ENCODE results near the gene HOMER1.
"Not testable (repeated sequence)": the region's sequence is repeated elsewhere in the genome, so short reads cannot be mapped to it uniquely, and the experiment has no call there.

GRCh38 chr5:79385126-79385525 is 128.8 kb downstream of the HOMER1 start:
- not testable (repeated sequence) for TF ChIP-seq CTCF (conservative IDR thresholded peaks at IDR 0.05); EZH2 (IDR thresholded peaks at IDR 0.05; ENCODE audit: low read depth)
